AG09319 (cell line): ENCODE data around the gene FRMPD4.

Source experiments
- DNase-seq: peaks from one replicate; pipeline ENCODE4 v3.0.0-alpha.2; 2010; ENCODE audit warnings: low read depth; ENCODE audit errors: extremely low read depth
- TF ChIP-seq, protein P1 (sequence below): IDR thresholded peaks from 2 replicates; pipeline ENCODE4 v1.5.1; 2011; ENCODE audit warnings: low read depth, mild to moderate bottlenecking, inconsistent platforms, low read length, moderate library complexity

FRMPD4 gene

DNA sequence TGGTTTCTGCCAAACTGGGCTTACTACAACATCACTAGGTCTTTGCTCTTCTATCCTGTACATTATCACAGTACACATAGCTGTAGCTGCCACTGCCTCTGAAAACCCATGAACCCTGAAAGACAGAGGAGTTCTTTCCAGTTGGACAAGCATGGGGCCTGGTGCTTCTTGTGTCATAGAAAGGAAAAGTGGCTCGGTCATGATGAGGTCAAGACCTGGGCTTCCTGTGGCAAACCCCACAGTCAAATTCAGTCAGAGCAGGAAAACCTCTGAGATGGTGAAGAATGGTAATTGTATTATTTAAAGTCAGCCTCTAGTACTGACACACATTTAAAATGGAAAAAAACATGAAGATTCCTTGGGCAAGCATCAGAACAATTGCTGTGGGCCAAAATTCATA is 519.6 kb downstream of the FRMPD4 start:
- DNase-seq: no peak
- TF ChIP-seq, protein P1, sequence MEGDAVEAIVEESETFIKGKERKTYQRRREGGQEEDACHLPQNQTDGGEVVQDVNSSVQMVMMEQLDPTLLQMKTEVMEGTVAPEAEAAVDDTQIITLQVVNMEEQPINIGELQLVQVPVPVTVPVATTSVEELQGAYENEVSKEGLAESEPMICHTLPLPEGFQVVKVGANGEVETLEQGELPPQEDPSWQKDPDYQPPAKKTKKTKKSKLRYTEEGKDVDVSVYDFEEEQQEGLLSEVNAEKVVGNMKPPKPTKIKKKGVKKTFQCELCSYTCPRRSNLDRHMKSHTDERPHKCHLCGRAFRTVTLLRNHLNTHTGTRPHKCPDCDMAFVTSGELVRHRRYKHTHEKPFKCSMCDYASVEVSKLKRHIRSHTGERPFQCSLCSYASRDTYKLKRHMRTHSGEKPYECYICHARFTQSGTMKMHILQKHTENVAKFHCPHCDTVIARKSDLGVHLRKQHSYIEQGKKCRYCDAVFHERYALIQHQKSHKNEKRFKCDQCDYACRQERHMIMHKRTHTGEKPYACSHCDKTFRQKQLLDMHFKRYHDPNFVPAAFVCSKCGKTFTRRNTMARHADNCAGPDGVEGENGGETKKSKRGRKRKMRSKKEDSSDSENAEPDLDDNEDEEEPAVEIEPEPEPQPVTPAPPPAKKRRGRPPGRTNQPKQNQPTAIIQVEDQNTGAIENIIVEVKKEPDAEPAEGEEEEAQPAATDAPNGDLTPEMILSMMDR: no peak

DNA sequence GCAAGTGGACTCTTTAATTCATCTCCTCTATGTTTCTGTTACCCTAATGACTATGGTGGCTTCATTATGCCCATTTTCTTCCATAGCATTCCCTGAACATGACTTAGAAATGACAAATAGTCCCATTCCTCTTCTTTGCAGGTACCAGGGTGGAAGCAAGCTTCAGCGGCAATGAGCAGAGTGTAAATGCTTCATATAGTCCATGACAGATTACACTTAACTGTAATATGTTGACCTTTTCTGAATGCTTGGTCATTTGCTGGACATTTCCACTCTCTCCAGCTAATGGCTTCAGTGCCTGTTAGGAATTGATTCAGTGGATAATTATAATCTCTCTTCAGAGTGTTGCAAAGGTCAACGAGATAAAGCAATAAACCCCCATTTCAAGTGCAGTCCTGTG is 523.2 kb downstream of the FRMPD4 start:
- DNase-seq: no peak
- TF ChIP-seq, protein P1: no peak

DNA sequence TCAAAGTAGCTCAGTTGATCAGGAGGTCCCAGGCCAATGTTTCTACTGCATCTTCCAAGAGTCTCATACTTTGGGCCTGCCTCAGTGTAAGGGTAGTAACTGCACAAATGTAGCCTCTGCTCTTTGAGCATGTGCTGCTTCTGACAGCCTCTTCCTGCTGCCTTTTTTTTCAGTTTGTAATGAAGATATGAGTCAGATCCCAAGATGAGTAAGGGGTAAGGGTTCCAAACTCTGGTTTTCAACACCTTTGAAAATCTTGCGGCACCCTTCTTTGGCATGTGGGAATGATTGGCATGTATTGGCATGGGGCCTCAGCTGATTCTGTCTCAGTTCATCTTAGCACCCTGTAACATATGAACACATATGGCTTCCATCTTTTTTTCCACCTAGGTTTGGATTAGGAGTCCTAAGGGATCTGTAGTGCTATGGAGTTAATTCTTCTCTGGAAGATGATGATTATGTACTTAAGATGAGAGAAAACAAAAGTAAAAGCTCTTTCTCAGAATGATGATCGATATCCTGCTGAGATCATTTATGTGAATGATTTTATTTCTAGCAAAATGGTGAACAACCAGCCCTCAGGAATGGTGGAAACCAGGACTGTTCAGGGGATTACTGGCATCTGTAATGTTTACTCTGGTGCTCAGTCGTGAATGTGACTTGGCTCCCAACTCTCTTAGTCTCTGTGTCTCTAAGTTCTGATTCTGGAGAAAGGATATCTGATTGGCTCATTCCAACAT is 534.3 kb downstream of the FRMPD4 start:
- TF ChIP-seq, protein P1: no peak
- no peak for DNase-seq

DNA sequence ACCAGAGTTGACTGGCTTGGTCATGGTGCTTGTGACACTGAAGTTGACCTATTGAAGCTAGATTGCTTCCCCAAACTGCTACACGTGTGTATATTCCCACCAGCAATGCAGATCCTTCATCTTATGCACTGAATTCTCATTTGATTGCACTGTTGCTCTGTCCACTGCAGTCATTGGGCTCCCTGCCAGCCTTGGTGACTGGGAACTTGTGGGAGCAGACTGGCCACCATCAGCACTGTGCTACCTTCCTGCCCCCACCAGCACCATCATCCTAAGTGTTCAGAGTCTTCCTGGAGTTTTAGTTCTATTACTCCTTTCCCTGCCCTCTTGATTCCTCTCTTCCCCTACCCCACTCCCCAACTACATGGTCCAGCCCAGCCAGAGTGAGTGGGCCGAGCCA is 535.2 kb downstream of the FRMPD4 start:
- DNase-seq: no peak
- TF ChIP-seq, protein P1: no peak

DNA sequence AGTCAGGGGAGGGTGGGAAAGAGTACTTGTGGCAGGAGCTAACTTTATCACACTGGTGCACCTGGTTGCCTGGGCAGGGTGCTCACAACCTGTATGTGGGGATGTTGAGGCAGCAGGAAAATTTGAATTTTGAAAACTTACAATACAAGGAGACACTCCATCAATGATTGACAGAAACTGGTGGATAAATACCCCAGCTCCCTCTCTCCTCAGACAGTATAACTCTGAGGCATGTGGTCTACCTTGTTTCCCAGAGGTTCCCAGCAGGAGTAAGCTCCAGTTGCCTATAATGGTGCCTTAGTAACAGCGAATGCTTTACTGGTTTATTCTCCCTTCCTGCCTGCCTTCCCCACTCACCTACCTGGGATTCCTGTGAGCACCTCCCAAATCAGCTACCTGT is 541.2 kb downstream of the FRMPD4 start:
- TF ChIP-seq, protein P1: no peak

DNA sequence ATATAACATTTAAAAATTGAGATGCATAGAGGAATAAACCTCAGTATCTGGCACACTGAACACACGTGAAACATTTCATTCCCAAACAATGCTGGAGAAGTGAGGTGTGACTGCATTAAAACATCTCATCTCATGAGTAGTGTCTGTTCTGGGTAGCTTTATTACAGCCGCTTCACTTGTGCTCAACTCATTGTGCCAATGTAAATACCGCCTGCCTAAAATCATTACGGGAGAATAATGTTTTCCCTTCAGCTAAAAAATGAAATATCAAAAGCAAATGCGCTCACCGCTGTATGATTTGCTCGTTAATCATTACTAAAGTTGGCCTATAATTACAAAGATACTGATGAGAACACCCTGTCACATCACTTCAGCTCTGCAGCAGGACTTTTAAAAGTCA is 542.8 kb downstream of the FRMPD4 start:
- TF ChIP-seq, protein P1: no peak
- DNase-seq: no peak

More for the DNA sequence above, 541.2 kb downstream of the FRMPD4 start:
- no peak for DNase-seq

DNA sequence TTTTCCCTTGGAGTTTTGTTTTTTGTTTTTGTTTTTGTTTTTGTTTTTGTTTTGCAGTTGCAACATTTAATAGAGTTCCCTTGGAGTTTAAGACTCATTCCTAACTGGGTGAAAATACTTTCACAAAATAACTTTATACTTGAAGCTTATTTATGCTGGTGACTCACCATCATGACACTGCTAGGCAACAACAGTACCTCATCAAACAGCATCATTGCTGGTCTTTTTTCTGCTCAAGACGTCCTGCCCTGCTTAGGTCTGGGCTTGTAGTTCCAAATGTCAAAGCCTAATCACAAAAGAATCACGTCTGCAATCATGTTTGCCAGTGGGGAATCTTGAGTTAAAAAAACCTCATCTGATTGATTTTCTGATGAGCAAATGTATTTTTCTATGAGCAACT is 547.3 kb downstream of the FRMPD4 start:
- DNase-seq: no peak
- TF ChIP-seq, protein P1: no peak
